ENCODE measurements around the gene IL36A. TPM values are rescaled to one million over a fixed set of nuclear protein-coding genes. Genes with fewer than 3 reads are reported as not detected.

Gene IL36A
- total RNA-seq, 1 experiment from 2014 or later: not detected

GRCh38 chr2:113052396-113052917 lies 47.2 kb downstream of the IL36A start, which contains the start of gene IL36B:
Gene IL36B (minus strand): TSS chr2:113052867.
- no peaks in the 10 kb centered on the region for H4K20me1 ChIP-seq (ENCODE audit: low read length)
- peaks cover 3% of the 10 kb centered on the region; the same call in 1 of the 2 replicates for H3K9me3 ChIP-seq (ENCODE audit: low read length)
- TF ChIP-seq EZH2phosphoT487 (IDR thresholded peaks at IDR 0.05; ENCODE audit: borderline replicate concordance, low read length): no peak
- TF ChIP-seq CTCF (conservative IDR thresholded peaks at IDR 0.05; ENCODE audit: low read depth, low read length): no peak
- no peaks in the 10 kb centered on the region for H3K4me1 ChIP-seq (ENCODE audit: insufficient read depth, low read length)
- no peak within 1 kb of the TSS for H3K4me3 ChIP-seq (ENCODE audit: low read length)
- no peaks in the 10 kb centered on the region for H3K79me2 ChIP-seq (ENCODE audit: low read length)
- BruUV-seq (replicated peaks): no TSS peak
- no peaks in the 10 kb centered on the region for H3K36me3 ChIP-seq (ENCODE audit: low read depth, low read length)
- H2AFZ ChIP-seq (ENCODE audit: low read length): no peak within 1 kb of the TSS
- POLR2A ChIA-PET (ENCODE audit: unreplicated experiment): no interaction called here
- H3K27me3 ChIP-seq (ENCODE audit: low read length): no peaks in the 10 kb centered on the region
- ATAC-seq (no peak), DNase-seq (no peak)
- CTCF ChIA-PET: no interaction called here
- no peaks in the 10 kb centered on the region for H3F3A ChIP-seq (ENCODE audit: low read length, unreplicated experiment)
- intact Hi-C loops (cut with micrococcal nuclease): no loop called here
- H3K9me2 ChIP-seq (replicated peaks; ENCODE audit: low read length): no peaks in the 10 kb centered on the region
- no peak within 1 kb of the TSS for H3K9ac ChIP-seq (ENCODE audit: low read length)
- H3K27ac ChIP-seq (ENCODE audit: low read length): no peak within 1 kb of the TSS
- H3K4me2 ChIP-seq (ENCODE audit: low read length): no peak within 1 kb of the TSS

GRCh38 chr2:113053666-113054065 lies 48.4 kb downstream of the IL36A start:
- no peak for DNase-seq
- ATAC-seq: no peak
- intact Hi-C loops (cut with micrococcal nuclease): no loop called here

GRCh38 chr2:113054066-113054465 lies 48.8 kb downstream of the IL36A start:
- H3K36me3 ChIP-seq (ENCODE audit: low read depth, low read length): no peaks in the 10 kb centered on the region

More at GRCh38 chr2:113053666-113054065, 48.4 kb downstream of the IL36A start:
- H3F3A ChIP-seq (ENCODE audit: low read length, unreplicated experiment): no peaks in the 10 kb centered on the region
- no peaks in the 10 kb centered on the region for H3K9me2 ChIP-seq (replicated peaks; ENCODE audit: low read length)
- H3K4me1 ChIP-seq (ENCODE audit: insufficient read depth, low read length): peaks cover 8% of the 10 kb centered on the region
- H3K4me2 ChIP-seq (ENCODE audit: low read length): no peak overlapping the region
- BruUV-seq (replicated peaks): no TSS peak
- peaks cover 3% of the 10 kb centered on the region; the same call in 1 of the 2 replicates for H3K9me3 ChIP-seq (ENCODE audit: low read length)
- no peaks in the 10 kb centered on the region for H3K27me3 ChIP-seq (ENCODE audit: low read length)
- no peaks in the 10 kb centered on the region for H3K79me2 ChIP-seq (ENCODE audit: low read length)
- no peaks in the 10 kb centered on the region for H4K20me1 ChIP-seq (ENCODE audit: low read length)
- ChIA-PET POLR2A (ENCODE audit: unreplicated experiment) (no interaction called here), CTCF (no interaction called here)
- H2AFZ ChIP-seq (ENCODE audit: low read length): no peak overlapping the region
- H3K4me3 ChIP-seq (ENCODE audit: low read length): no peak overlapping the region
- TF ChIP-seq CTCF (conservative IDR thresholded peaks at IDR 0.05; ENCODE audit: low read depth, low read length): no peak
- TF ChIP-seq EZH2phosphoT487 (IDR thresholded peaks at IDR 0.05; ENCODE audit: borderline replicate concordance, low read length): no peak
- no peak for TF ChIP-seq EZH2 (IDR thresholded peaks at IDR 0.05; ENCODE audit: low read length, unreplicated experiment)
- H3K36me3 ChIP-seq (ENCODE audit: low read depth, low read length): no peaks in the 10 kb centered on the region
- no peak overlapping the region for H3K9ac ChIP-seq (ENCODE audit: low read length)
- no peak overlapping the region for H3K27ac ChIP-seq (ENCODE audit: low read length)

More at GRCh38 chr2:113054066-113054465, 48.8 kb downstream of the IL36A start:
- no peaks in the 10 kb centered on the region for H4K20me1 ChIP-seq (ENCODE audit: low read length)
- no peak overlapping the region for H2AFZ ChIP-seq (ENCODE audit: low read length)
- H3K27me3 ChIP-seq (ENCODE audit: low read length): no peaks in the 10 kb centered on the region
- peaks cover 3% of the 10 kb centered on the region; the same call in 1 of the 2 replicates for H3K9me3 ChIP-seq (ENCODE audit: low read length)
- no TSS peak for BruUV-seq (replicated peaks)
- no peaks in the 10 kb centered on the region for H3K9me2 ChIP-seq (replicated peaks; ENCODE audit: low read length)
- H3K9ac ChIP-seq (ENCODE audit: low read length): no peak overlapping the region
- H3F3A ChIP-seq (ENCODE audit: low read length, unreplicated experiment): no peaks in the 10 kb centered on the region
- DNase-seq: no peak
- ATAC-seq: no peak
- intact Hi-C loops (cut with micrococcal nuclease): no loop called here
- no peak overlapping the region for H3K4me2 ChIP-seq (ENCODE audit: low read length)
- no peak overlapping the region for H3K4me3 ChIP-seq (ENCODE audit: low read length)
- POLR2A ChIA-PET (ENCODE audit: unreplicated experiment): no interaction called here
- TF ChIP-seq EZH2phosphoT487 (IDR thresholded peaks at IDR 0.05; ENCODE audit: borderline replicate concordance, low read length): no peak
- TF ChIP-seq CTCF (conservative IDR thresholded peaks at IDR 0.05; ENCODE audit: low read depth, low read length): no peak
- TF ChIP-seq EZH2 (IDR thresholded peaks at IDR 0.05; ENCODE audit: low read length, unreplicated experiment): no peak
- H3K27ac ChIP-seq (ENCODE audit: low read length): no peak overlapping the region
- no peaks in the 10 kb centered on the region for H3K79me2 ChIP-seq (ENCODE audit: low read length)
- H3K4me1 ChIP-seq (ENCODE audit: insufficient read depth, low read length): peaks cover 12% of the 10 kb centered on the region
- CTCF ChIA-PET: no interaction called here

Measured in PC-3 (cell line).